Testis (tissue), 3 donors: ENCODE measurements around the gene ERC2. TPM values are rescaled to one million over a fixed set of nuclear protein-coding genes. Genes with fewer than 3 reads are reported as not detected.

Source experiments
- DNase-seq: peaks from one replicate; pipeline ENCODE4 v3.0.0-alpha.2; 2019
- H3K27ac ChIP-seq, 2 donors: fragments of 200-600 bp; sonication (generic); one replicate each; pipeline ENCODE4 v1.5.1; 2019
- H3K27me3 ChIP-seq: fragments of 200-600 bp; sonication (generic); one replicate; pipeline ENCODE4 v1.5.1; 2019
- H3K36me3 ChIP-seq: fragments of 200-600 bp; sonication (generic); one replicate; pipeline ENCODE4 v1.5.1; 2017; ENCODE audit warnings: low read depth; ENCODE audit errors: missing control alignments
- H3K4me1 ChIP-seq: fragments of 200-600 bp; sonication (generic); one replicate; pipeline ENCODE4 v1.5.1; 2019
- H3K4me3 ChIP-seq, 2 donors: fragments of 200-600 bp; sonication (generic); one replicate each; pipeline ENCODE4 v1.5.1; 2017 to 2019
- H3K9me3 ChIP-seq: fragments of 200-600 bp; sonication (generic); one replicate; pipeline ENCODE4 v1.5.1; 2017
- POLR2A ChIP-seq: fragments of 450-650 bp; IDR thresholded peaks from one replicate; pipeline ENCODE4 v1.6.1; 2017; ENCODE audit warnings: antibody characterized with exemption, mild to moderate bottlenecking, moderate library complexity
- WGBS, 2 donors: methylation state at CpG; one replicate each; pipeline ENCODE4 v1.1.5; 2018; 5-methylcytosine and 5-hydroxymethylcytosine counted together
- intact Hi-C: fragments of 100-400 bp; cut with DNase I; formaldehyde crosslinking; loops from one replicate; pipeline ENCODE4 v1.15.1; 2023; ENCODE audit warnings: low total_unique reads
- polyA plus RNA-seq: library from polyadenylated mRNA; stranded (reverse); fragments of 350-450 nt; fragmentation: Illumina TruSeq; extraction: RNeasy Lipid Tissue Mini Kit (QIAGEN cat#74804); gene quantifications from one replicate; pipeline ENCODE4 v1.2.3, GENCODE V29; 2014; ENCODE audit warnings: low read depth, low replicate concordance; ENCODE audit not compliant: insufficient read depth
- total RNA-seq, 2 donors: library from RNA; depleted of rRNA; stranded (reverse); fragments of >200 nt; gene quantifications; one replicate each; pipeline ENCODE4 v1.2.3, GENCODE V29; 2016
- TF ChIP-seq, protein P1 (sequence below), 3 experiments: fragments of 450-650 bp in 2 of 3; fragments of 200-600 bp in 1 of 3; sonication (generic) in 1 of 3; IDR thresholded peaks; one replicate each; pipeline ENCODE4 v1.5.1; 2016 to 2019; ENCODE audit warnings: antibody characterized with exemption in 3 of 3, mild to moderate bottlenecking in 2 of 3, moderate library complexity in 1 of 3

ERC2 gene
- total and polyA plus RNA-seq, 3 donors from 2014 or later: 1.9 to 6.1 (median 5.9) TPM

DNA sequence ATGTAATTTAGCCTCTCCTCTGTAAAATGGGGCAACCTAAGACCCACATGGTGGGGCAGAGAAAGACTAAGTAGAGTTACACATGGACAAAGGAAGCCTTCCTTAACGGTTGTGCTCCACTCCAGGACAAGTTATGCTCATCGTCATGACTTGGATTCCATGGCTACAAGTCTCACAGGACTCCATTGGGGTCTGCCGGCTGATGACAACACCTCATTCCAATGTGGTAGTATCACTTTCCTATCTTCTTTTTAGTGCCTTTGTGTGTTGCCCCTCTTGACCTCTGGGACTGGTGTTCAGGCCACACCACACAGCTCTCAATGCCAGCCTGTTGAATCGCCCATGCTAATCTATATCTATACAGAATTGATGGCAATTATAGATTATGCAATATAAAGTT lies 799.9 kb downstream of the ERC2 start:
- H3K27me3 ChIP-seq: no peaks in the 10 kb centered on the region
- intact Hi-C loops: no loop called here
- no peak overlapping the region for H3K4me3 ChIP-seq
- H3K9me3 ChIP-seq: no peaks in the 10 kb centered on the region
- no peak for DNase-seq
- H3K36me3 ChIP-seq: no peaks in the 10 kb centered on the region
- H3K4me1 ChIP-seq: no peaks in the 10 kb centered on the region
- H3K27ac ChIP-seq: no peak overlapping the region
- TF ChIP-seq, protein P1, sequence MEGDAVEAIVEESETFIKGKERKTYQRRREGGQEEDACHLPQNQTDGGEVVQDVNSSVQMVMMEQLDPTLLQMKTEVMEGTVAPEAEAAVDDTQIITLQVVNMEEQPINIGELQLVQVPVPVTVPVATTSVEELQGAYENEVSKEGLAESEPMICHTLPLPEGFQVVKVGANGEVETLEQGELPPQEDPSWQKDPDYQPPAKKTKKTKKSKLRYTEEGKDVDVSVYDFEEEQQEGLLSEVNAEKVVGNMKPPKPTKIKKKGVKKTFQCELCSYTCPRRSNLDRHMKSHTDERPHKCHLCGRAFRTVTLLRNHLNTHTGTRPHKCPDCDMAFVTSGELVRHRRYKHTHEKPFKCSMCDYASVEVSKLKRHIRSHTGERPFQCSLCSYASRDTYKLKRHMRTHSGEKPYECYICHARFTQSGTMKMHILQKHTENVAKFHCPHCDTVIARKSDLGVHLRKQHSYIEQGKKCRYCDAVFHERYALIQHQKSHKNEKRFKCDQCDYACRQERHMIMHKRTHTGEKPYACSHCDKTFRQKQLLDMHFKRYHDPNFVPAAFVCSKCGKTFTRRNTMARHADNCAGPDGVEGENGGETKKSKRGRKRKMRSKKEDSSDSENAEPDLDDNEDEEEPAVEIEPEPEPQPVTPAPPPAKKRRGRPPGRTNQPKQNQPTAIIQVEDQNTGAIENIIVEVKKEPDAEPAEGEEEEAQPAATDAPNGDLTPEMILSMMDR (IDR thresholded peaks at IDR 0.05): no peak
- TF ChIP-seq POLR2A: no peak
- 85 to 94% methylated on average over 4 of the region's 4 CpGs for WGBS, 2 donors

DNA sequence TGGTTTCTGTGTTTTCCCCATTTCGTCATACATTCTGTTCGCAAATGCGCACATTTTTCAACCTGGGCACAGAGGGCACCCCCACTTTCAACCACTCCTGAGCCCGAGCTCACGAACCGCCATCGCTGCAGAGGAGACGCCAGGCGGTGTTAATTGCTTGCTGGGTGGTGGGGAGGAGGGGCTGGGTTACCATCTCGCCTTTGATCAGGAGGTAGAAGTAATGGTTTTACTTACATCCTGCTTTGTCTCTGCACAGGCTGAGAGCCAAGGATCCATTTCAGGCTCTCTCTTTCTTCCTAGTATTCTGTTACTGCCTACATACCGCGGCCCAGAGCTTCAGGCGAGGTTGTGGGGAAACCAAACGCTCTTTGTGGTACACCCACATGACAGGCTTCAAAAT lies 803.9 kb downstream of the ERC2 start:
- Histone ChIP-seq H3K27me3 (no peaks in the 10 kb centered on the region), H3K9me3 (no peaks in the 10 kb centered on the region), H3K4me1 (no peaks in the 10 kb centered on the region), H3K4me3 (no peak overlapping the region), H3K27ac (no peak overlapping the region), H3K36me3 (no peaks in the 10 kb centered on the region)
- WGBS, 2 donors: 69 to 82% methylated on average over 14 of the region's 14 CpGs
- DNase-seq: no peak
- no peak for TF ChIP-seq POLR2A
- TF ChIP-seq, protein P1 (IDR thresholded peaks at IDR 0.05): no peak
- intact Hi-C loops: no loop called here

DNA sequence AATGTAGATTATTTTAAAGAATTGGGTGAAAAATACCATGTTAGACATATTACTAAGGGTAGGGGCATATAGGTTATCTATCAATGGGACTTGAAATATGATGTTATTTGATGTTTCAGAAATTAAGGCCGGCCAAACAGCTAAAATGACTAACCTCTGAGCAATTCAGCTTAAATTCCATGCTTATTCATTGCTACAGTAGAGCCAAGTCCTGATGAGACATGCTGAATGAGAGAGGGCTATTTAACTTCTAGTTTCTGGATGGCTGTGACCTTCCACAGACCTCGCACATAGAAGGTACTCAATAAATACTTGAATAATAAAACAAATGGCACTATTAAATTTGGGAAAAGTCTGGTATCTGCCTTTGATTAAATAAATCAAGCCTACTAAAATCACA lies 805.6 kb downstream of the ERC2 start:
- 88 to 94% methylated on average over 2 of the region's 2 CpGs for WGBS, 2 donors
- no peak overlapping the region for H3K27ac ChIP-seq
- intact Hi-C loops: no loop called here
- no peaks in the 10 kb centered on the region for H3K36me3 ChIP-seq
- TF ChIP-seq POLR2A: no peak
- TF ChIP-seq, protein P1 (IDR thresholded peaks at IDR 0.05): no peak
- no peaks in the 10 kb centered on the region for H3K27me3 ChIP-seq
- H3K9me3 ChIP-seq: no peaks in the 10 kb centered on the region
- DNase-seq: no peak
- H3K4me1 ChIP-seq: no peaks in the 10 kb centered on the region
- H3K4me3 ChIP-seq: no peak overlapping the region

DNA sequence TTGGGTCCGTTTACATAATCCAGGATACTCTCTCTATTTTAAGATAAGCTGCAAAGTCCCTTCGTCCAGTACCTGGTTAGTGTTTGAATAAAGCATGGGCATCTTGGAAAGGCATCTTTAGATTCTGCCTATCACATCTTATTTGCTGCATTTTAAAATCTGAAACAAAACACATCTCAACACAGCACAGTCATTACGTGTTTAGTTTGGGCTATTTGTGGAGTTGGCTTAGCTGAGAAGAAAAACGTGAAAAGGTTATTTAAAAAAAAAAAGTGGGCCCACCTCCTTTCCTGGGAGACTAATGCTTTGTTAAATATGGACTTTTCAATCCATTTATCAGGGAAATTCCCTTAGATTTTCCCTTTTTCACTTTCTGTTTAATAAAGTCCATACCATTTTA lies 806.7 kb downstream of the ERC2 start:
- DNase-seq: no peak
- no peaks in the 10 kb centered on the region for H3K4me1 ChIP-seq
- H3K27me3 ChIP-seq: no peaks in the 10 kb centered on the region
- intact Hi-C loops: no loop called here
- TF ChIP-seq, protein P1 (IDR thresholded peaks at IDR 0.05): no peak
- TF ChIP-seq POLR2A: no peak
- no peaks in the 10 kb centered on the region for H3K36me3 ChIP-seq
- WGBS, 2 donors: 56 to 68% methylated on average over 4 of the region's 4 CpGs
- no peak overlapping the region for H3K4me3 ChIP-seq
- no peaks in the 10 kb centered on the region for H3K9me3 ChIP-seq
- H3K27ac ChIP-seq: no peak overlapping the region

DNA sequence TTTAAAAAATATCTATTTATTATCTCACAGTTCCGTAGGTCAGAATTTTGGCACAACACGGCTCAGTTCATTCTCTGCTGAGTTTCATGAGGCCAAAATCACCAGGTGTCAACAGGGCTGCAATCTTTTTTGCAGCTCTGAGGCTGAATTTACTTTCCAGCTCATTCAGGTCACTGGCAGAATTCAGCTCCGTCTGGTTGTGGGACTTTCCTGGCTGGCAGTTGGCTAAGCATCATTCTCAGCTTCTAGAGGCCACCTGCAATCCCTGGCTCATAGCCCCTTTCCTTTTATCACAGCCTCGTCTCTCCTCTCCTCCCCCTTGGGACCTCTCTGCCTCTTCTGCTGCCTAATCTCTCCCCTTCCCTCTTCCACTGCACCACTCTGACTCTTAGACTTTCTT lies 807.1 kb downstream of the ERC2 start:
- Histone ChIP-seq H3K4me3 (no peak overlapping the region), H3K4me1 (no peaks in the 10 kb centered on the region), H3K27ac (no peak overlapping the region), H3K9me3 (no peaks in the 10 kb centered on the region), H3K27me3 (no peaks in the 10 kb centered on the region), H3K36me3 (no peaks in the 10 kb centered on the region)
- intact Hi-C loops: no loop called here
- DNase-seq: no peak
- 50 to 53% methylated on average over 4 of the region's 4 CpGs for WGBS, 2 donors
- TF ChIP-seq POLR2A: no peak
- TF ChIP-seq, protein P1 (IDR thresholded peaks at IDR 0.05): no peak
